Lower leg skin (tissue), 4 donors: ENCODE results near the gene DPP10. TPM values are rescaled to one million over a fixed set of nuclear protein-coding genes. Genes with fewer than 3 reads are reported as not detected.
"Not testable (repeated sequence)": the region's sequence is repeated elsewhere in the genome, so short reads cannot be mapped to it uniquely, and the experiment has no call there.

Experiments
- DNase-seq, 2 donors: peaks; one replicate each; pipeline ENCODE4 v3.0.0-alpha.2; 2019; ENCODE audit warnings: low spot score in 2 of 2
- H3K4me3 ChIP-seq: fragments of 200-600 bp; sonication (generic); 2 replicates; pipeline ENCODE4 v1.5.1; 2017; ENCODE audit warnings: mild to moderate bottlenecking, low read depth; ENCODE audit not compliant: poor library complexity, severe bottlenecking
- CTCF ChIP-seq, 3 donors: fragments of 450-650 bp; IDR thresholded peaks; one replicate each; pipeline ENCODE4 v1.5.1; 2016; ENCODE audit warnings: antibody characterized with exemption in 3 of 3, mild to moderate bottlenecking in 3 of 3, moderate library complexity in 2 of 3
- POLR2A ChIP-seq, 2 donors: fragments of 450-650 bp; IDR thresholded peaks; one replicate each; pipeline ENCODE4 v1.6.1; 2016 to 2017; ENCODE audit warnings: antibody characterized with exemption in 2 of 2, mild to moderate bottlenecking in 1 of 2, moderate library complexity in 1 of 2
- WGBS, 2 donors: methylation state at CpG; one replicate each; pipeline ENCODE4 v1.1.5; 2018; 5-methylcytosine and 5-hydroxymethylcytosine counted together
- intact Hi-C: fragments of 100-400 bp; cut with DNase I; formaldehyde crosslinking; loops from one replicate; pipeline ENCODE4 v1.15.0; 2023; ENCODE audit warnings: low total_unique reads
- total RNA-seq, 4 donors: library from RNA; depleted of rRNA; stranded (reverse); fragments of >200 nt; gene quantifications; one replicate each; pipeline ENCODE4 v1.1.0, GENCODE V29; 2016

Gene DPP10
- total RNA-seq, 4 donors from 2014 or later, result 1.1 TPM; not detected in 3

DNA sequence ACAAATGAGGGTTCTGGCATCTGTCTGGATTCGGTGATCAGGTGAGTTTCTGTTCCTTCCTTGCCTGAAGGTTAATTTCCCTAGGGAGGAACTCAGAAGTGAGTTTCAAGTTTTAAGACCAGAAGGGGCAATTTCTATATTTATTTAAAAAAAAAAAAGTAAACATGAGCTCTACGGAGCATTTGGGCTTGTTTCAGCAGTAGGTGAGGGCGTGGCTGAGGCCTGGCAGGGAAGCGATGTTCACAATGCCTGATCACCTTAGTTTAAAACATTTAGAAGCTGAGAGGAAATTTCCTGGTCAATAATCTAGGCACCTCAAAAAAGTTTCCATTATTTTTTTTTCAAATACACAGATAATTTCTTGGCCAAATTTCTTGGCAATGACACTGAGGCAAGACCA is 629.1 kb downstream of the DPP10 start:
- no peak for TF ChIP-seq POLR2A (IDR thresholded peaks at IDR 0.05)
- TF ChIP-seq CTCF (IDR thresholded peaks at IDR 0.05), result no peak
- H3K4me3 ChIP-seq, result no peak overlapping the region
- WGBS, 2 donors, result 51 to 57% methylated on average over 4 of the region's 4 CpGs
- intact Hi-C loops, result no loop called here
- DNase-seq, result no peak

DNA sequence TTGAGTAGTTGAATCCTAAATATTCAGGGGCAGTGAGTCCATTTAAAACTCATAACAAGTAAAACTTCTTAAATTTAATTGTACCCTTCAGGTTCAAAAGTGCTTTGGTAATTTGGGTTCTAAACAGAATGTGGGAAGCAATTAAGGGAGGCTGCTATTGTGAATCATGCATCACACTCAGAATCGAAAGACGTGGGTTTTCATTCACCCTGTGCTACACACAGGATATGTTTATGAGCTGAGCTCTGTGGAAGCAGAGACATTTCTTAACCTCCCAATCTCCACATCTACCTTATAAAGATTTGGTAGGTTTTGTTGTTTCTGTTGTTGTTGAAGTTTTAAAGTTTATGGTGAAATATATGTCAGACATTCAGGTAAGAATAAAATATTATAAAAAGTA is 633.4 kb downstream of the DPP10 start:
- WGBS, 2 donors, result 78 to 84% methylated on average over 2 of the region's 2 CpGs
- intact Hi-C loops, result no loop called here
- TF ChIP-seq POLR2A (IDR thresholded peaks at IDR 0.05) (no peak), CTCF (IDR thresholded peaks at IDR 0.05) (no peak)
- no peak for DNase-seq
- H3K4me3 ChIP-seq, result no peak overlapping the region

DNA sequence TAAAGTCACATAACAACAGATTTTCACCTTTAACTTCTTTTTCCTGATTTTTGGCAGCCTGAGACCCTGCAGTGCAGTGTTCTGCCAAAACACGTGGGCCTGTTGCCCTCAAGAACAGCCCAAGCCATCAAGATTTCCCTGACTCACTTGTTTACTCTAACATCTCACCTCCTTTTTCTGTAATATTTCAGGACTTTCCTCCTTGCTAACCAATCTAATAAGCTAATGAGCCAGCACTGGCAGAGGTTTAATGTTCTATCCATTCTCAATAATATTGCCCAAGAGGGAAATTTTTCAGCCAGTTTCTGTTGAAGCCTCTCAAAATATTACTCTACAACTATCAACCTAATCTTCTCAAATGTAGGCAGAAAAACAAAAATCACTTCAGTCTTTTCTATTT is 635.2 kb downstream of the DPP10 start:
- H3K4me3 ChIP-seq, result no peak overlapping the region
- TF ChIP-seq POLR2A (IDR thresholded peaks at IDR 0.05) (no peak), CTCF (IDR thresholded peaks at IDR 0.05) (no peak)
- WGBS, 2 donors, result 31 to 45% methylated on average over 1 of the region's 1 CpG
- intact Hi-C loops, result no loop called here
- DNase-seq, result no peak

DNA sequence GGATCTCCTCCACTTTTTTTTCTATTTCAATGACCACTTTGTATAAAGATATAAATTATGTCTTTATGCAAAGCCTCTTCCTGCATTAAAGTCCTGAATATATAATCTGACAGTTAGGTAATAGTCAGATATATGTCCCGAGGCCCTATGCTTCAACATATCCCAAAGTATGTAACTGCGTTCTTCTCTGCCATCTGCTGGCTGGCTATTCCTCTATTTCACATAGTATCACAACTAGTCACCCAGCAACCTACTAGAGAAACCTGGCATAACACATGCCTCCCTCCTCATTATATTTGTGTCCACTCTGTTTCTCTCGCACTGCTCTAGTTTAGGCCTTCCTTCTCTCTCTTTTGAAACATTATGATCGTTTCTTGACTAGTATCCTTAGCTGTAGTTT is 640.8 kb downstream of the DPP10 start:
- 70 to 73% methylated on average over 4 of the region's 4 CpGs for WGBS, 2 donors
- TF ChIP-seq POLR2A (IDR thresholded peaks at IDR 0.05) (no peak), CTCF (IDR thresholded peaks at IDR 0.05) (no peak)
- no peak for DNase-seq
- H3K4me3 ChIP-seq, result no peak overlapping the region
- intact Hi-C loops, result no loop called here

DNA sequence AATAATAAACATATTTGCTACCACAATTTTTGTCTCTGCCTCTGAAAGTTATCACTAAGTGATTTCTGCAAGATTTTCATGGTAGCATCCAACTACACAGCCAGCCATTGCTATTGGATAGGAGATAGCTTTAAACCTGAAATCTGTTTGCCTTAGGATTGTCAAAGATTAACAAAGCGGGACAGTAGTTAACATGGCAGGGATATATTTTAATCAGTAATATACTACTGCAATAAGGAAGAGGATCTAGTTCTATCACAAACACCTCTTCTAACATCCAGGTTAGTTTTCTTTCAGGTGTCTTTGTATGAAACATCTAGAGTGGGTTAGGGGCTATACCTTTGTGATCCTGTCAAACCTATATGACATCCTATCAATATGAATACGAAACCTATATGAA is 641.3 kb downstream of the DPP10 start:
- no peak overlapping the region for H3K4me3 ChIP-seq
- DNase-seq, result no peak
- intact Hi-C loops, result no loop called here
- TF ChIP-seq POLR2A (IDR thresholded peaks at IDR 0.05), result no peak
- TF ChIP-seq CTCF (IDR thresholded peaks at IDR 0.05), result no peak
- whole genome bisulfite sequencing, 2 donors, result 87 to 88% methylated on average over 2 of the region's 2 CpGs

DNA sequence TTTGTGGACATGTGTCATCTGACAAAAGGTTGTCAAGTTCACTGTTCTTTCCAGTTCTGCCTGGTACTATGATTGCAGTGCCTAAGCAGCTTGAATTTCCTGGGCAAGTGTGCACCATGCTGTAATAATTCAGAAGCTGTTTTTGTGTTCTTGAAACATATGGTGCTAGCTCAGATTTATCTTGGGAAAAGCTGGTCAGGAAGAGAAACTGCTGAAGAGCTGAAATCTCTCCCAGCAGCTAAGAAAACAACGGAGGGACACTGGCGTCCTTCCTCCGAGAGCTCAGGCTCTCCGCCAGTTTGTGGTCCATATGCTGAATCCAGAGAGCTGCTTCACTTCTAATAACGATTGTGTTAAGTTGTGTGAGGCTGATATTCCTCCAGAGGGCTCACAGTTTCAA is 642.0 kb downstream of the DPP10 start:
- no peak for DNase-seq
- intact Hi-C loops, result no loop called here
- H3K4me3 ChIP-seq, result no peak overlapping the region
- no peak for TF ChIP-seq POLR2A (IDR thresholded peaks at IDR 0.05)
- no peak for TF ChIP-seq CTCF (IDR thresholded peaks at IDR 0.05)
- 58 to 68% methylated on average over 5 of the region's 5 CpGs for WGBS, 2 donors

DNA sequence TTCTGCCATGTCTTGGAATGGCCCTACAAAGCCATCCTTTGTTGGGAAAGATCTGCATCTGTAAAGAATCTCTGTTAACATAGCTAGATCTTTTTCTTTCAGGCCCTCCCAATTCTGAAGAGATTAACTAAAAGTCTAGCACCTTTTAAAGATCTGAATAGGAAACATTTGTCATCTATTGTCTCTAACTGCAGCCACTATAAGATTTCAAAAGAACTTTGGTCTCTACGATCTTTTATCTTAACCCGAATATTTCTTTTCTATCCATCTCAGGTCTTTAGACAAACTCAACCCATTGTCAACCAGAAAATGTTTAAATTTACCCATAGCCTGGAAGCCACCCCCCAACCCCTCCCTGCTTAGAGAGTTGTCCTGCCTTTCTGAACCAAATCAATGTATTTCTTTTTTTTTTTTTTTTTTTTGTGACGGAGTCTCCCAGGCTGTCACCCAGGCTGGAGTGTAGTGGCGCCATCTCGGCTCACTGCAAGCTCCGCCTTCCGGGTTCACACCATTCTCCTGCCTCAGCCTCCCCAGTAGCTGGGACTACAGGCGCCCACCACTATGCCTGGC is 643.7 kb downstream of the DPP10 start:
- DNase-seq, result not testable (repeated sequence)
- WGBS, 2 donors, result 86 to 92% methylated on average over 8 of the region's 8 CpGs

More for the DNA sequence above, 643.7 kb downstream of the DPP10 start:
- H3K4me3 ChIP-seq, intact Hi-C loops: not testable (repeated sequence)
